Measurements from ENCODE around the gene MORN2.

Gene MORN2

DNA sequence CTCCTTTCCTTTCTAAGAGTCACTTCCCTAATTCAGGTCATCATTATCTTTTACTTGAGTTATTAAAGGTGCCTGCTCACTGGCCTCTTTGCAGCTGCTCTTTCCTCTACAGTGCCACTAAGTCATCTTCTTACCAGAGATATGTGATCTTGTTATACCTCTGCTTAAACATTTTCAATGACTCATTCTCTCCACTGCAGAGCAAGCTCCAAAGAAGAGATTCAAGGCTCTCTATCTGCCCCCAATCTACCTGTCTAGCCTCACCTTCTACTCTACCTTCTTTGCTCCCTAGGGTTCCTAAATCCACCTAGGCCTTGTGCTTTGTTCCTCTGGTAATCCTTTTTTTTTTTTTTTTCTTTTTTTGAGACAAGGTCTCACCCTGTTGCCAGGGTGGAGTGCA lies 17.0 kb downstream of the MORN2 start:
- DNase-seq, result no peak

DNA sequence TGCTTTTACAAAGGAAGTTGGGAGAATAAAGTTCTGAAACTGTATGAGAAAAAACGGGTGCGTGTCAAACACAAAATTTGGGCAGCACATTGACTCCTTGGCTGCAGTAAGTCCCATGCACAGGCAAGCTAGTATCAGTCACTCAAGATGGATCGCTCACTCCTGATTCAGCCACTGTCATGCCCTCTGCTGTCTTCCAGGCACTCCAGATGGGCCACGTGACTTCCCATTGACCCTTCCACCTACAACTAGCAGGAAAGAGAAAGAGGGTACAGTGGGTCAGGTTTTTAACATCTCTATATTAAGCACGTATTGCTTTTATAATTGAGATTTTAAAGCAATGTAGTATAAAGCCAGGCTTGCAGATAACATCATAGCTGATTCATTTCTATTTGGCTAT lies 22.5 kb downstream of the MORN2 start:
- DNase-seq, result no peak

DNA sequence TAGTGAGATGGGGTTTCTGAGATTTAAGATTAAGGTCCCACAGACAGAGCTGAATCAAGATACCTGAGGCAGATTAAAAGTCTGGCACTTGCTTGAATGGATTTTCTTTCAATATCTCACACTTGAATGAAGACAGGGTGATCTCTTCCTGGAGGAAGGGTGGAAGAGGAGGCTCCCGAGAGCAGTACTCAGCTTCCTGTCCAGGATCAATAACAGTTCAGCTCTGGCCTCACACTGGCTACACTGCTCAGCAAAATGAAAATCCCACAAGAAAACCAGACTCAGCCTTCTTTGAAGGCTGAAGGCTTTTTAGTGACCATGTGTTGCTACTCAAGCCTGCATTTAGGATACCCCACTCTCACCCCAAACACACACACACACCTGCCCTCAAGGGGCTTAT lies 24.9 kb downstream of the MORN2 start:
- no peak for DNase-seq

DNA sequence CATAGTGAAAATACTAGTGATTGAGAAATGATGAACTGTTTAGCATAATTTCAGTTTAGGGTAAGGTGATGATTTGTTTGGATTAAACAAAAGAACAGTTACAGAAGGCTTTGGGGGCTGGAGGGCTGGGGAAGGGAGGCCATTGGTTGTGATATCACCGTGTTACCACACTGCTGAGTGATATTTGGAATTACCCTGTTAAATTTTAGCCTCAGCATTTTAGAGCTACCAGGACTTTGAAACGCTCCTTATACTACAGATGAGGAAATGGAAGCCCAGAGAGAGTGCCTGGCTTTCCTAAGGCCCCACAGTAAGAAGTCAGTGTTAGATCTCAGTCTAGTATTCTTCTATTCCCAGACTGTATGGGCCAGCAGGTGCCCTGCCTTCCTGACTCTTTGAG lies 29.5 kb downstream of the MORN2 start:
- no peak for DNase-seq

DNA sequence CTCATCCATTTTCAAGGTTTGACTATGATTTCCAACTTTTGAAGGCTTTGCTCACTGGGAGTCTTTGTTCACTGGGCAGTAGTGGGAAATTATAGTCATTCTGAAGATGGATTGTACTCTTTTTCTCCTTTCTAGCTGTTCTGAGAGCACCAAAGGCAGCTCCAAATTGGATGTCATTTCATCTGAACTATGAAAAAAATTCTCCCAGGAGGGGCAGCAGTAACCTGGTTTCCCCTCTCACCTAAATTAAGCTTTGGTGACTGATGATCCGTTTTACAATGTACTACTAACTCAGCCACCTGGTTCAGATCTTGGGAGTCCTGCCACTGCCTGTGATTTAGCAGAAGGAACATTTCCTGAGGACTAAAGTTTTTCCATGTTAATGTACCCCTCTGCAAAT lies 31.5 kb downstream of the MORN2 start:
- DNase-seq, result no peak

DNA sequence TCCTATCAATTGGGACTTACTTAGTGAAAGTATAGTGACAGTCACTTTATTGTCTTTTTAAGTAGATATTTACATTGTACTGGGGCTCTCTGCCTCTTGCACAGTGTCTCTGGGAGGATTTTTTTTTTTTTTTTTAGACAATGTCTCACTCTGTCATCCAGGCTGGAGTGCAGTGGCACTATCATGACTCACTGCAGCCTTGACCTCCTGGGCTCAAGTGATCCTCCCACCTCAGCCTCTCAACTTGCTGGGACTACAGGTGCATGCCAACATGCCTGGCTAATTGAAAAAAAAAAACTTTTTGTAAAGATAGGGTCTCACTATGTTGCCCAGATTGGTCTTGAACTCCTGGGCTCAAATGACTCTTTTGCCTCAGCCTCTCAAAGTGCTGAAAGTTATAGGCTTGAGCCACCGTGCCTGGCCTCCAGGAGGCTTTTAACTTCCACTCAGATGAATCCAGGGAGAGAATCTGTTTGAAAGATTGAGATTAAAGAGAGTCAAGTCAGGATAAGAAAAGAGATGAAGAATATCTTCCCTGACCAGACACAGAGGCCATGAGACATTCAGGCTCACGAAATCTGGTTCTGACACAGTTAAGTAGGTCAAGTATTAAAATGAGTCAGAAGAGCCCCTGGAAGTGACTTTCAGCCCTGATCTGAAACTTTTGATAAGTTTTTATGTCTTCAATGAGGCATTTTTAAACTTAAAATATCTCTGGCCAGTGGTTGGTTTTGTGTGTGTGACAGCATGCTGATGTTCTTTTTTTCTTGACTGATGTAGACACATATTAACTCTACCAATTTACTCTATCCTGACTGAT lies 32.2 kb downstream of the MORN2 start:
- no peak for DNase-seq

DNA sequence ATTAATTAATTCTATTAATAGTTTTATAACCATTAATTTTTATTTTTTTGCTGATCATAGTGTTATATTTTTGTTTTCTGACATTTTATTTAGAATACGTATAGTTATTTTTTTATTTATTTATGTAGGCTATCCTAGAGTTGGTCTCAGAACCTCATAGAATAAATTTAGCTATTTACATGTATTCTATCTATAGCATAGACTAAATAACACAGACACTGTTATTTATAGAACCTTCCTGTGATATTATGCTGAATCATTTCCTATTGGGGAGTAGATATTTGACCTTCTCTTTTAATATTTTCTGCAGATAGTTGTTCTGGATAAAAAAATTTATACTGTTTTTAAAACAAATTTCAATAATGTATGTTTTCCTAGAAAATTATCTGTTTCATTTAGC lies 34.1 kb downstream of the MORN2 start:
- DNase-seq, result no peak

DNA sequence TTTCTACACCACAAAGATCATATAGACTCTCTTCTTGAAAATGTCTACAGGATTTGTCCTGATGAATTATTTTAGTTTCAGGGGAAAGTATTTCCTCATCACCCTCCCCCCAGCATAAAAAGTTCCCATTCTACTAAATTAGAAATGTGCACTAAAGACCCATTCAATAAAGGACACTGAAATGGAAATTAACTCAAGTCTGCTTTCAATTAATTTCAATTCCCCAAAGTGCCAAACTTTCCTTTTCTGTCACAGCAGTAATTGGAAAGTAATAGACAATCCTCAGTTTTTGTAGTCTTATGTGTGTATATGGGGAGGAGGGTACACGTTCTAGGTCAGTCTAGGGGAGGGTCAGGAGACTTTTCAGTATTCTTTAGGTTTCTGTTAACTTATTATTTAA lies 35.4 kb downstream of the MORN2 start:
- DNase-seq, result no peak

DNA sequence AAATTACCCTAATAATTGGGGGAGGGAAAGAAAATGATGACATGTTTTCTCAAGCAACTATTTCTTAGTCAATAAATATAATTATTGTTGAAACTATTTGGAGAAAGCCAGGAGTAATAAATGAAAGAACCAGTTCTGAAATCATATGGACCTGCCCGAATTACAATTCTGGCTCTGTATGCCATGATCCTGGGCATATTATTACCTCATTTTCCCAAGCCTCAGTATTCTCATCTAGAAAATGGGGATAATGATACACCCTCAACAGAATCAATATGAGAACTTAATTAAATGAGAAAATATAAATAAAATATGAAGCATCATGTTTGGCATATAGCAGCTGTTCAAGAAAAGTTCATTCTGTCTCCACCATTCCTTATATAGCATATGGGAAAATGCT lies 36.8 kb downstream of the MORN2 start:
- DNase-seq, result no peak

DNA sequence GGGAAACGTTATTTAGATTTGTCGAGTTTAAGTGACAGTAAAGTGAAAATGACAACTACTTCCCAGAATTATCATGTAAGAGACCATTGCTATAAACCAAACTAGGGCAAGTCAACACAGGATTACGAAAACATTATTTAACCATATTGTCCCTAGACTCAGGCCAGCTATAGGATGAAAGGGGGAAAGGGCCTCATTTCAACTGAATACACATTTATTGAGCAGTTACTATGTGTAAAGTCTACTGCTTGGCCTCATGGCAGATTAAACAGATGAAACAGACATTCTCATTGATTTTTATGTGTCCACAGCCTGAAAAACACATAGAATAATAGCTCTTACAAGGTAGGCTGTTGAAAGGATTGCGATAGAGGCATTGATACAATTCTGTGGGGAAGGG lies 46.6 kb downstream of the MORN2 start:
- DNase-seq, result no peak

DNA sequence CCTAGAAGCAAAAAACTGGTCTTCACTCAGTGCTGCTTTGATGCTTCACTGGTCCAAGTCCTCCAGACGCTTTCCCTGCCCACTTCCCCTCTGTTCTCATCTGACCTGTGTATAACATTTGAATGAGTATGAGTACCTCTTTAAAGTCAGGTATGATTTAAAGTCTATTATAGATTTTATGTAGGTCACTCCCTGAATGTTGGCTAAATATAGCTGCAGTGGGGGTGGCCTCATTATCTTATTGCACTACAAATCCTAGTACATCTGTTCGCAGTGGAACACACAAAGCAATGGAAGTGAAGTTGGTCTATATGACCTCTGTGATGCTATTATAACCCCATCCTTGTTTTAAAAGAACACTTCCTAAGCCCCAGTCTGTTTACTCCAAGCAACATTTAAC lies 47.1 kb downstream of the MORN2 start:
- no peak for DNase-seq

DNA sequence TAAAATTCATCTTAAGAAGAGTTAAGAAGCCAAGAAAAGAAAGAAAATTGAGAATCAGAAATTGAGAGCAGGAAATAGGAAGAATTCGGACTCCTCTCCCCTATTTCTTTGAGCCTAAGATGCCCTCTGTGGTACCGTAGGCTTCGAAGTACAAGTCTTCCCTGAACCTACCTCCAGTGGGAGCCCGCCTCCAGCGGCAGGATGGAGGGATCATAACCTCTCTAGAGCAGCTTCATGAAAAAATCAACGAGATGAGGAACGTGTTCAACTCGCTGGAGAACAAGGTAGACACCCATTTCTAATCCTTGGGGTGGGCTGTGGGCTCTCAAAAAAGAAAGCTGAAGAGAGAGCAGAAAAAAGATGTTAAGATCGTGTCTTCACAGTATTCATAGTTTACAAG lies 50.2 kb downstream of the MORN2 start:
- no peak for DNase-seq

DNA sequence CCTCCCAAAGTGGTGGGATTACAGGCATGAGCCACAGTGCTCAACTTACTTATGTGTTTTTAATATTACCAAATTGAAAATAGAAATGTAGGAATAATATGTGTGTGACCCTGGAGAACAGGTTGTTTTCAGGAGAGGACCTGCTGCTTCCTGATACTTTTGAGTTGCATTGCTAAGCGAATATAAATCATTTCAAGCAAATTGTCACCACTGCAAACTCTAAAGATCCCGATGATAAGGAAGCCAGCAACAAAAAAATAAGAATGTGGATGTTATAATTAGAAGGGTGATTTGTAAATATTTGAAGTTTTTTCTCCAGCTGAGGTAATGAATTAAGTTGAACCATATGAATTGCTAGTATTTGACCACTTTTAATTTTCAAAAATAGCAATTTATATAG lies 54.8 kb downstream of the MORN2 start:
- DNase-seq, result no peak
